ENCODE data around the gene DLEC1.
A peak's percentile ranks its signal among the peaks of the same experiment; 100 is the strongest.
"Not testable (repeated sequence)": the region's sequence is repeated elsewhere in the genome, so short reads cannot be mapped to it uniquely, and the experiment has no call there.

The DLEC1 gene

DNA sequence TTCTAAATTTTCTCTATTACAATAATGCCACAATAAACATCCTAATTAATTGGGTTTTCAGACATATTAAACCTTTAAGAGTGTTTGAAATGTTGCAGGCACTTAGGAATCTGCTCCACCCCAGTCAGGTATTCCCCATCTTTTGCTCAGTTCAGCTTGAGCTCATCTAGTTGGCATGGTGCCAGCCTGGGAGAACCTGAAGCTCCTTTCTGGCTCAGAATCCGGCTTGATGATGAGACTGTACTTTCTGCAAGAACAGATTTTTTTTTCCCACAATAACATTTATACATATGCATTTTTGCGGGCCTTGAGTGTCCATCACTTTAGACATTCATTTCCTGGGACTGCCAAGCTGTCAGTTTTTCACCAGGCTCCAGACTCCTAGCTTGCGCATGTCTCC, 118.6 kb downstream of the DLEC1 start:
- DNase-seq (ENCODE audit: low read depth), result no peak

DNA sequence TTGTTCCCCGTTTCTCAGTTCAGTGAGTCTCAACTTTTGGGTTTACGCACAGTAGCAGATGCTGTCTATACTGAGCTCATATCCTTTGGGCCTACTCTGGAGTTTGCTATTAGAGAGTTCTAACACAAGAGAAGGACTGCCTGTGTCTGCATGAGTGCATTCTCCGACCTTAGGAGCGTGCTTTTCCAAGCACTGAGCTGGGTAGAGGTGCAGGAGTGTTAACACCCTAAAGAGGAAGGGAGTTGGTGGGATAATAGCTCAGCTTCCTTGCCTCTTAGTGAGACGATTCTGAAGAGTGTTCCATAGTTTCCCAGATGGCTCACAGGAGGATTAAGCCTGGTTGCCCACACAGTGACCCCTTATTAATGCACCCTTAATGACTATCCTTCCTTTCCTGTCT, 119.5 kb downstream of the DLEC1 start:
- no peak for DNase-seq (ENCODE audit: low read depth)

DNA sequence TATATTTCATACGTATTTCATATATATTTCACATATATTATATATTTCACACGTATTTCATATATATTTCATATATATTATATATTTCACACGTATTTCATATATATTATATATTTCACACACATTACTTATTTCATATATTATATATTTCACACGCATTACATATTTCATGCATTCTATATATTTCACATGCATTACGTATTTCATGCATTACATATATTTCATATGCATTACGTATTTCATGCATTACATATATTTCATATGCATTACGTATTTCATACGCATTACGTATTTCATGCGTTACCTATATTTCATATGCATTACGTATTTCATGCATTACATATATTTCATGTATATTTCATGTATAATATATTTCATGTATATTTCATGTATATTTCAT, 121.7 kb downstream of the DLEC1 start:
- DNase-seq (ENCODE audit: low read depth), result not testable (repeated sequence)

DNA sequence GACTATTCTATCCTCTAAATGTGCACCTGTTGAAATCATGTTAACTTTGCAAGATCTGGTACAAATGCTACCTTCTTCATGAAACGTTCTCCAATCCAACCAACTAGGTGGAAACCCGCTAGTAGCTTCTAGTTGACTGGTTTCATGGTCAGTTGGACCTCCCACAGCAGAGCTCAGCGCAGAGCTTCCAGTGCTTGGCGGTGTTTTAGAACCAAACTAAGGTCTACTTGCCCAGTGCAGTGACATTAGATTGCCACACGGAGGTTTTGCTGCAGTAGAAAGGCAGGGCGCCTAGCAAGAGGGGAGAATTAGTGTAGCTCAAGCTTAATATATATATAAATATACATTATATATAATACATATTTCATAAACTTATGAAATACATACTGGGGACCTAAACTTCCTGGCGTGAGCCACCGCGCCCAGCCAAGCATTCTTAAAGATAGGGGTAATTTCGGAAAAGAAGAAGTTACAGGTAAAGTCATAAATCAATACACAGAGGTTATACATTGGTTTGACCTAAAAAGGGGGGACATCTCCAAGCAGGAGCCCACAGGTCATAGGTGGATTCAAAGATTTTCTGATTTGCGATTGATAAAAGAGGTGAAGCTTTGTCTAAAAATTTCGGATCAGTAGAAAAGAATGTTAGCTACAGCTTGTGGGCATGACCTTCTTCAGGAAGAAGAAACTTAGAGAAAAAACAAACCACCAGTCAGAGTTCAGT, 124.3 kb downstream of the DLEC1 start:
- DNase-seq (ENCODE audit: low read depth), result no peak

DNA sequence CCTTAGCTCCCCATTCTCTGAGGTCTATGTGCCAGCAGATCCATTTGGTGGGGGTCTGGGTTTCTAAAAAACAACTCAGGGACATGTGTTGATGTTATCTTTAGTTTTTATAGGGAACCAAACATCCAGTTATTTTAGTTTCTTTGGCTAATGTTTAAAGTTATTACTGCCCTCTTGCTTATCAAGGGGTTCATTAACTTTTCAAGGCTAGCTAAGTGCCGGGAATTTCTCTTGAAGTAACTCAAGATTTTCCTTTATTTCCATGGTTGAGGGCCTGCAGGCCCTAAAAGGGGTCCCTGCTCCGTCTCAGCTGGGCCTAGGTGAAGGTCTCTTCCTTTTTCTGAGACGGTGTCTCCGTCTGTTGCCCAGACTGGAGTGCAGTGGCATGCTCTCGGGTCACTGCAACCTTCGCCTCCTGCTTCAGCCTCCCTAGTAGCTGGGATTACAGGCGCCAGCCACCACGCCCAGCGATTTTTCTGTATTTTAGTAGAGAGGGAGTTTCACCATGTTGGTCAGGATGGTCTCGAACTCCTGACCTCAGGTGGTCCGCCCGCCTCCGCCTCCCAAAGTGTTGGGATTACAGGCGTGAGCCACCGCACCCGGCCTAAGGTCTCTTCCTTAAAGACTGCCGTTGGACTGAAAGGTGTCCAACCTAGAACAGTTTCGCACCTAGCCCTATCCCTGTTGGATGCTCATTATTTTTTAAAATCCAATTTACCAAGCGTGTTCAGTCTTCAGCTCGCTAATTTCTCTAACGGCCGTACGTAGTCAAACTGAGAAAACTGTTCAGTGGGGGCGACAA, 125.0 kb downstream of the DLEC1 start:
- no peak for DNase-seq (ENCODE audit: low read depth)

DNA sequence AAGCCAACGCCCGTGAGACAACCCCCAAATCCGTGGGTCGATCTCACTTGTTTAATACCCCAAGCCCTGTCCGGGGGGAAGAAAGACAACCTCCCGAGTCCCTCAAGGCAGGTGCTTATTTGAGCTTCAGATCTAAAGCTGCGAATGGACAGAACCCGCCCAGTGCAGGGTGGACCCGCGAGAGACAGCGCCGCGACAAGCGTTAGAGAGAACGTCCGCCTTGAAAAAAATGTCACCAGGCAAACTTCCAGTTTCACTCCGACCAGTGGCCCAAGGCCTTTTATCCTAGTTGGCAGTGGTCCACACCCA, 125.6 kb downstream of the DLEC1 start:
- DNase-seq (ENCODE audit: low read depth), result no peak

DNA sequence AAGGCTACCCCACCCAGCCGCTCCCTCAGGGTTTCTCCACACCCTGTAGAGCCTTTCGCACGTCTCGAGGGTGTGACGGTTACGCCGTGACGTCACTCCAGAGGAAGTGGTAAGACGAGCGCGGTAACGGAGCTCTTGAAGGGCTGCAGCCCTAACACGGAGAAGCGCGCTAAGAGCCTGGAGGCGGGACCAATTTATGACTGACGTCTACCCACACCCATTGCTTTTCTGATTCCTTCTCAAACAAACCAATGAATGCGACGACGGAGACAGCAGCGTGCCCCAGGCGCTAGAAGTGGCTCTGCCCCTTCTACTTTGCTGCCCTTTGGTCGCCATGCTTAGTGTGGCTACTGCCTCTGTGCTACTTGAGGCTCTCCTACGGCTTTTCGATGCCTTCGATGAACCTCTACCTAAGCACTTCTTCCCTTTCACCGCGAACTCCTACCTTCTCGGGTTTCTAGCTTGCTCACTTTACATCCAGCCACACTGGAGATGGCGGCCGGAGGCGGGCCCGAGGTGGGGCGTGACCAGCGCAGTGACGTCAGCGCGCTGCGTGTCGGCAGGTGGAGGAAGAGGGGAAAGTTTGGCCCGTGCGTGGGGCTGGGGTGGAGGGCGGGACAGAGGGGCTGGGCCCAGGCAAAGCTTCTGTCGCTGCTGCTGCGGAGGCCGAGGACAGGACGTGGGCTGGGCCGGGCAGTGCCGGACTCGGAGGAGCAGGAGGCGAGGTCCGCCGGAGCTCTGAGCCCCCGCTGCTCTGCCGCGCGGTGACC, 126.1 kb downstream of the DLEC1 start, which contains the start of gene OXSR1:
Gene OXSR1 (plus strand): TSS at position 586 of the 770 bp plus-strand sequence. CDS start 340 bp downstream, outside the sequence.
- DNase-seq (ENCODE audit: low read depth), result peak; percentile 93

DNA sequence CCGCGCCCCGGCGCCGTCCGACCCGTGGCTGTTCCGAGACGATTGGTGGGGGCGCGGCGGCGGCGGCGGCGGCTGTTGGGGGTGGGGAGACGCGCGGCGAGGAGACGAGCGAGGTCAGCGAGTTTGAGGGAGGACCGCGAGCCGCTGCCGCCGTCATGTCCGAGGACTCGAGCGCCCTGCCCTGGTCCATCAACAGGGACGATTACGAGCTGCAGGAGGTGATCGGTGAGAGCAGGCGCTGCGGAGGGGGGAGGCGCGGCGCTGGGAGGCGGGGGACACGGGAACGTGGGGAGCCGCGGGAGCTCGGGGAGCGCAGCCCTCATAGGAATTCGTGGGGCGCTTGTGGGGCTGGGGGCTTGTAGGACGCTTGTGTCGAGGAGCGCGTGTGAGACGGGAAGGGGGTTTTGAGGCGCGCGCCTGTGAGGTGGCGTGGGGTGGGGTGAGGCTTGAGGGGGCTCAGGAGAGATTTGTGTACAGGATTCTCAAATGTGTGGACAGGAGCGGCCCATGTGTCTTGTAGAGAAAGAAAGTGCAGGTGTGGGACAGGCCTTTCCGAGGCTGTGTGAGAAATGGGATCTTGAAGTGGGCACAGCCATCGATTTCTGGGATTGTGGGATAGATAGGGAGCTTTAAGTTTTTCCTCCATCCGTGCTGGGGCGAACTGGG, 126.8 kb downstream of the DLEC1 start:
- no peak for DNase-seq (ENCODE audit: low read depth)

DNA sequence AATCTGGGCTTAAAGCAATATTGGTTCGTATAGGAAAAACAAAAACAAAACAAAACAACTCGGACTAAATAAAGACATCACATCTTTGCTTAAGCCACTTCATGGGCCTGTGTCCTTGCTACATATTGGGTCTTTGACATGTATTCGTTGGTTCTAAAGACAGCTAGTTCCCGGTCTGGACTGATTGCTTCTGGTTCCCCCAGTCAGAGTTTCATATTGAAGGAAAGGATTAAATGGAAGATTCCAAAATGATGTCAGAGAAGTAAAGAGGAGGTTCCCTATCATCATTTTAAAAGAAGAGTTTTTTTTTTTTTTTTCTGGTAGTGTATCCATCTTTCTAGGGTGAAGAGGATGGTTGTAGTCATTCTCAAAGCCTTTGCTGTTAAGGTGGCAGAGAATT, 128.6 kb downstream of the DLEC1 start:
- DNase-seq (ENCODE audit: low read depth), result no peak

DNA sequence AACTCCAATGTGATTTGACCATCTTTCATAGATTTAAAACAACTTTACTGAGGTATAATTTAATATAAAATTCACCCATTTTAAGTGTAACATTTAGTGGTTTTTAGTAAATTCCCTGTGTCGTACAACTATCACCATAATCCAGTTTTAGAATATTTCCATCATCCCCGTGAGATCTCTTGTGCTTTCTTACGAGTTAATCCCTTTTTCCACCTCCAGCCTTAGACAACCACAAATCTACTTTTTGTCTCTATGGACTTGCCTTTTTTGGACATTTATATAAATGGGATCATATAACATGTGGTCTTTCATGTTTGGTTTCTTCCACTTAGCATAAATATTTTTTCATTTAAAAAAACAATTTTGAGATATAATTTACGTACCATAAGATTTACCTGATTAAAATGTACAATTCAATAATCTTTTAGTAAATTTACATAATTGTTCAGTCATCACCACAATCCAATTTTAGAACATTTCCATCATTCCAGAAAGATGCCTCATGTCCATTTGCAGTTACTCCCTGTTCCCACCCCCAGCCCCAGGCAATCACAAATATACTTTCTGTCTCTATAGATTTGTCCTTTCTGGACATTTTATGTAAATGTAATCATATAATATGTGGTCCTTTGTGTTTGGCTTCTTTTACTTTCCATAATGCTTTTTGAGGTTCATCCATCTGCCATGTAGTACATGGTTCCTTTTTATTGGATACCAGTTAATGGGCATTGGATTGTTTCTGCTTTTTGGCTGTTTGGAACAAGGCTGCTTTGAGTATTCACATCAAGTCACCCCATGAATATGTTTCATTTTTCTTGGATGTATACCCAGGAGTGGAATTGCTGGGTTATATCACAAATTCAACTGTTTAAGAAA, 129.4 kb downstream of the DLEC1 start:
- no peak for DNase-seq (ENCODE audit: low read depth)

DNA sequence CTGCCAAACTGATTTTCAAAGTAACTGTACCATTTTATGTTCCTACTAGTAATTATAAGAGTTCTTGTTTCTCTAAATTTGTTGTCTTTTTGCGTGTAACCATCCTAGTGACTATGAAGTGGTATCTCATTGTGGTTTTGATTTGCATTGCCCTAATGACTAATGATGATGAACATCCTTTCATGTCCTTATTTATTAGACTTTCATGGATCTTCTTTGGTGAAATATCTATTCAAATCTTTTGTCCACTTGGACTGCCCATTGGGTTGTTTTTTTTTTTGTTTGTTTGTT, 130.0 kb downstream of the DLEC1 start:
- no peak for DNase-seq (ENCODE audit: low read depth)

DNA sequence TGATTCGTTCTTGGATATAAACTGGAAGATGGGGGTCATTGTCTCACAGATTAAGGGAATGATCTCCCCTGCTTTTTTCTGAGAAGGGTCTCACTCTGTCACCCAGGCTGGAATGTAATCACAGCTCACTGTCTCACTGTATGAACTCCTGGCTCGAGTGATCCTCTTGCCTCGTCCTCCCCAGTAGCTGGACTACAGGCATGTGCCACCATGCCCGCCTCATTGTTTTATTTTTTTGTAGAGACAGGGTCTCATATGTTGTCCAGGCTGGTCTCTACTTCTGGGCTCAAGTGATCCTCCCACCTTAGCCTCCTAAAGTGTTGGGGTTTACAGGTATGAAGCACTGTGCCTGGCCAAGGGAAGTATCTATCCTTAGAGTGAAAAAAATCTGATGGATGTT, 131.7 kb downstream of the DLEC1 start:
- DNase-seq (ENCODE audit: low read depth), result no peak

DNA sequence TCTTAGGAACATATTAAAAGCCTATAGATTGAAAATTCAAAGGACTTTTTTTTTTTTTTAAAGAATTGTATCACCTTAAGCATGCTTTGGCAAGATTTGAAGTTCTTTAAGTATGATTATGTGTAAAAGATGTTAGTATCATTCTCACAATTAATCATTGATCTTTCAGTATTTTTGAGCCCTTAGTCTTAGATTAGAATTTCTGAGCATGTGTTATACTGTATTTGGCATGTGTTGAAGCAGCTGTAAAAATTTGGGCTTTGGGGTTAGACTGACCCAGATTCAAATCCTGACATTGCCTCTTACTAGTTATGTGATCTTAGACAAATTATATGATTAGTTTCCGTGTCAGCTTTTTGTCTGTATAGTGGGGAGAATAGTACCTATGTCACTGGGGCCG, 132.6 kb downstream of the DLEC1 start:
- no peak for DNase-seq (ENCODE audit: low read depth)
